Hippocampal formation (tissue), 2 donors: Measurements from ENCODE around the gene CEACAM18.
"Not testable (repeated sequence)": the region's sequence is repeated elsewhere in the genome, so short reads cannot be mapped to it uniquely, and the experiment has no call there.

ENCODE experiments used
- DNase-seq, 2 donors: peaks; one replicate each; lab custom pipeline; 2025; lab: John Stamatoyannopoulos, UW

Gene CEACAM18

DNA sequence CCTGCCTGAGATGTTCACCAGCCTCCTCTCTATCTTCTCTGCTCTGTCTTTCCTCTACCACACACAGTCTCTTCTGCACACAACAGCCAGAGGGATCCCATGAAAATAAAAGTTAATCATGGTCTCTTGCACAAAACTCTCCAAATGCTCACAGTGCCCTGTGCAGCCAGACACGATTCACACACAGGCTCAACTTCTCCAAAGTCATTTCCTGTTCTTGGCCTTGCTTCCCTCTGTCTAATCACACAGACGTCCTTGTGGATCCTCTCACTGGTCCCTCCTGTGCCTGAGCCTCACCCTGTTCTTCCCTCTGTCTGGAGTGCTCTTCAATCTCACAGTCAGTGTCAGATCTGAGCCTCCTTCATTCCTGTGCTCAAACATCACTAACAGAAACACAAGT lies 15.4 kb downstream of the CEACAM18 start:
- DNase-seq: no peak

- no peak for DNase-seq
Observed at GRCh38 chr19:51497666-51498065, 19.3 kb downstream of the CEACAM18 start.

DNA sequence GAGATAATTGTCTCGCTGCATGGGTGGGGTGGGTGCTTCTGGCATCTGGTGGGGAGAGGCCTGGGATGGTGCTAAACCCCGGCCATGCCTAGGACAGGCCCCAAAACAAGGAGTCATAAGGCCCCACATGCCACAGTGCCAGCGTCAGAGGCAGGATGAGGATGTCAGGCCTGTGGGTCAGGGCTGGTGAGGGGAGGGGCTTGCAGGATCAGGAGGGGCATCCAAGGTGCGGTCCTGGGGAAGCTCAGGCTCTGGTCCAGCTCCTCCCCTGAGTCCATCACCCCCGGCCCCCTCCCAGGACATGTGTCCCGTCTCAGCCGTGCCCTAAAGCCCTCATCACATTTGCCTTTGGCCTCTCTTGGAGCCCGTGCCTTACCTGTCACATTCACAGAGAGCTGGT lies 22.6 kb downstream of the CEACAM18 start:
- not testable (repeated sequence) for DNase-seq

DNA sequence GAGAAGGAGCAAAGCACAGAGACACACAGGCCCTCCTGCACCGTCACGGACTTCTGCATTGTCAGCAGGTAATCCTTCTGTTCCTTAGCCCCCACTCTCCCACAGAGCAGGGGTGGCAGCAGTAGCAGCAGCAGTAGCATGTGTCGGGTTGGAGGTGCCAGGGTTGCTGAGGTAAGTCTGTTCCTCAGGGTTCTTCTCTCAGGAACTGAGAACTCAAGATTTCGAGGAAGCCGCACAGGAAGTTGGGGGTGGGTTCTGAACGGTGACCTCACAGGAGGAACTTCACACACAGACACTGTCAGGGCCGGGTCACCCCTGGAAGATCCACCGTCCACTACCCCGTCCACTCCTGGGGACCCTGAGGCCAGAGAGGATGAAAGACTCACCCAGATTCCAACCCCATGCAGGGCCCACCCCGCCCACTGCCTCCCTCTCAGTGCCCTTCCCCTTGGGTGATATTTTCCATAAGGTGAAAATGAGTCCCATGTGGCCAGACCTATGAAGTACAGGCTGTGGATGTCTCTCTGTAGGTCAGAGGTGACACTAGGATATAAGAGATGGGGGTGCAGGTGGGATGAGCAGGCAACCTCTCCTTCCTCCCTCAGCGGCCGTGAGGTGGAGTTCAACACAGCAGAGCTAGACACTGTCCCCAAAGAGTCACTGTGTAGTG lies 23.4 kb downstream of the CEACAM18 start, which contains the start of gene SIGLEC12:
Gene SIGLEC12, minus strand, starts transcription at position 207 of the 670 bp plus-strand sequence. Its CDS starts 67 bp downstream, at position 140.
- DNase-seq: peak in 1 of 2 donors; percentile 23

- DNase-seq: no peak
Observed at GRCh38 chr19:51503286-51503817, 25.0 kb downstream of the CEACAM18 start.

- no peak for DNase-seq
Observed at GRCh38 chr19:51503896-51504295, 25.6 kb downstream of the CEACAM18 start.

- no peak for DNase-seq
Observed at GRCh38 chr19:51505904-51506303, 27.6 kb downstream of the CEACAM18 start.

- DNase-seq: no peak
Observed at GRCh38 chr19:51507192-51507591, 28.9 kb downstream of the CEACAM18 start.

- DNase-seq: no peak
Observed at GRCh38 chr19:51507640-51508058, 29.3 kb downstream of the CEACAM18 start.

DNA sequence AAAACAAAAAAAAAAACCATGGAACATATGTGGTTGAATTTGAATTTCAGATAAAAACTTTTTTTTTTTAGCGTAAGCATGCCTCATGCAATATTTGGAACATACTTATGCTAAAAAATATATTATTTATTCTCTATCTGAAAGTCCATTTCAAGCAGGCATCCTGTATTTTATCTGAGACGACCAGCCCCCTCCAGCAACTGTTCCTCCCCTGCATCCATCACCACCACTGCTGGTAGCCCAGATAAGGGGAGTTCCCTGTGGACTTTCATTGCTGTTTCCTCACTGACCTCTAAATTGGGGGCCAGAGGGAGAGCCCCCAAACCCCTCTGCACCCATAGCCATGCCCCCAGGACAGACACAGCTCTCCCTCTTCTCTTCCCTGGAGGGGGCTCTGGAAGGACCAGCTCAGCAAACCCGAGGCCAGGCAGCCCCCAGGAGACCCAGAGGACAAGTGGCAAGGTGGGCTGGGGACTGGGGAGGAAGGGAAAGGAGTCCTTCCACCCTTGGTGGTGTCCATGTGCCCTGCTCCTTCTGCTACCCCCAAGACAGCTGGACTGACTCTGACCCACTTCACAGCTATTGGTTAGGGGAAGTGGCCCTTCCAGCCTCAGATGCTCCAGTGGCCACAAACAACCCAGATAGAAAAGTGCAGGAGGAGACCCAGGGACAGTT lies 29.9 kb downstream of the CEACAM18 start:
- DNase-seq: no peak

GRCh38 chr19:51509823-51510660 lies 31.7 kb downstream of the CEACAM18 start:
- DNase-seq: no peak

DNA sequence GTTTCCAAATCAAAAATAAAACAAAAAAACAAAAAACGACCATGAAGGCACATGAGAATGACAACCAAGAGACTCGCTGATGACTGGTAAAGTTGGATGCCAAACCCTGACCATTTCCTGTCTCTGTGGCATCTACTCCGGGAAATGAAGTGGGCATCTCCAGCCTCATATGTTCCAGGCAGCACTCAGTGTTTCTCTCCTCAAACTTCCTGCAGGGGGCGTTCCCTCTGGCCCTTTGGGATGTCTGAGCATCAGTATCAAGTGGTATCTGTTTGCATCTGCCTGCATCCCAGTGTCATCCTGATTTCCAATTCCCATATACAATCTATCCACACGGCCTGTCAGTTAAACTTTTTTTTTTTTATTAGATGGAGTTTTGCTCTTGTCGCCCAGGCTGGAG lies 33.0 kb downstream of the CEACAM18 start:
- no peak for DNase-seq

DNA sequence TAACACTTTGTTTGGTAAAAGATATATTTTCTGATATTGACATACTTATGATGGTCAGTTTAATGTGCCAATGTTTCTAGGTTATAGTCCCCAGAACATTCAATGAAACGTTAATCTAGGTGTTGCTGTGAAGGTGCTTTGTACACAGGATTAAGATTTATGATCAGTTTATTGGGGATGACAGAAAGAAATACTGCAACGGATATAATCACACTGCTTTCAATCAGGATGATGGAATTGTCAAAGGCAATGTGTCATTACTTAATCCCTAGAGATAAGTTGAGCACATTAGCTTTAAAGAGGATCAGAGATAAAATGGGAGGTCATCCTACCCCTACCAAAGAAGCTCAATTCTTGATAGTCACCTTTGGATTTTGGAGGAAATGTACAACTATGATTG lies 35.6 kb downstream of the CEACAM18 start:
- no peak for DNase-seq

- peak in 1 of 2 donors; percentile 43 for DNase-seq
Observed at GRCh38 chr19:51514866-51515481, 36.6 kb downstream of the CEACAM18 start.

- no peak for DNase-seq
Observed at GRCh38 chr19:51520728-51521127, 42.4 kb downstream of the CEACAM18 start.

DNA sequence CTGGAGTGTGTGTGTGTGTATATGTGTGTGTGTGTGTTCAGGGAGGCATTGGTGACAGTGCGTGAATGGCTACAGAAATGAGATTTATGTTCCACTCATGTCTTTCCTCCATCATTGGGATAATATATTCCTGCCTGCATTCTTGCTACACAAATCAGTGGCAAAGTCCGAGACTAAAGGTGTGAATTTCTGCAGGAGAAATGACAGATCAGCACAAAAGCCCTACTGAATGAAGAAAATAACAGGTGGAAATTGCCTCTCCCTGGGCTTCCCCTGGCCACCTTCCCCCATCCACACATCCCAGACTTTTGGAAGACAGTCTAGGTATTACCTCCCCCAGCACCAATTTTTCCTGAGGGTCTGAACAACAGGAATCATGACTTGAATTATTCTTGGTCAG lies 43.0 kb downstream of the CEACAM18 start:
- no peak for DNase-seq

DNA sequence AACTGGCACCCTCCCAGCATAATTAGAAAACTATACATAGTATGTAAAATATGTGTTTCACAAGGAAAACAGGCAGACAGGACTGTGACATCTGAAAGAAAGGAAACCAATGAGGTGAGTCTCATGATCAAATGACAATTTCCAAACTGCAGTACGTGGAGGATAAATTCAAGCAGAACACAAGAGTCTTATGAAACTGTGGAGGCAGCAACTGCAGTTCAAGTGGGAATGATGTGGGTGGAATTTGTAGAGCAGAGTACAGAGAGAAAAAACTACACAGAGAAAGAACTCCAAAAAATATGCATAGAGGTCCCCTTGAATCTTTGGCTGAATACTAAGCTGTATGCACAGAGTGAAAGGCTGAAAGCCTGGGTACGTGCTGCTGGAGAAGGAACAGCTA lies 43.4 kb downstream of the CEACAM18 start:
- DNase-seq: no peak

GRCh38 chr19:51524666-51525264 lies 46.4 kb downstream of the CEACAM18 start:
- no peak for DNase-seq

- no peak for DNase-seq
Observed at GRCh38 chr19:51525651-51526050, 47.3 kb downstream of the CEACAM18 start.

- no peak for DNase-seq
Observed at GRCh38 chr19:51529301-51529700, 51.0 kb downstream of the CEACAM18 start.

DNA sequence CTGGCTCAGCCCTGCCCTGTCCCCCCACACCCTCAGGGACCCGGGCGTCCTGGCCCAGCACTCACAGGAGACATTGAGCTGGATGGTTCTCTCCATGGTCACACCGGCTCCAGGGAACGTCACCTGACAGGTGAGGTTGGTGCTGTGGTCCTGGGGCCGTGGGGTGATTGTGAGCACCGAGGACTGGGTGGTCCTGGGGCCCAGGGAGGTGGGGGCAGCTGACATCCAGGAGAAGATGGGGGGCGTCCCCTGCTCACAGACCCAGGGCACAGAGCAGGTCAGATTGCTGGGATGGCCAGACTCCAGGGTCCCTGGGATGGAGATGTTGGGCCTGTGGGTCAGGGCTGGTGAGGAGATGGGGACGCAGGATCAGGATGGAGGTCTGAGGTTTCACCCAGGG lies 52.3 kb downstream of the CEACAM18 start:
- no peak for DNase-seq
